HG03457 (cell line): ENCODE measurements around the gene ERICH2.

Experiments
- ATAC-seq: cut with Tn5 transposase; IDR thresholded peaks from one replicate; pipeline ENCODE4 v1.9.1; 2021; ENCODE audit warnings: moderate number of reproducible peaks; ENCODE audit not compliant: unreplicated experiment

Gene ERICH2

DNA sequence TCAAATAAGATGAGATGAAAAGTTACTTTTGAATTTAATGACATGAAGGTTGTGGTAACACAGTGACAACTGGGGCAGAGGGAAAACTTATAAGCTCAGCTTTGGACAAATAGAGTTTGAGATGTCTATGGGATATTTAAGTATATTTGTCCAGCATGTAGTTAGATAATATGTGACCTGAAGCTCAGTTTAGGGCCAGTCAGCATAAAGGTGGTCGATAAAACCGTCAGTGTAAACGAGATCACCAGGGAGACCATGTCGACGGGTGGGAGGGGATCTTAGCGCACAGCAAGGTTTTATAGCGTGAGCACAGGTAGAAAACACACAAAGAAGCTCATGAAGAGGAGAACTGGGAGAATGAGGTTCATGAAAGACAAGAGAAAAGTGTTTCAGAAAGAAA is 7.4 kb upstream of the ERICH2 start:
- no peak for ATAC-seq

DNA sequence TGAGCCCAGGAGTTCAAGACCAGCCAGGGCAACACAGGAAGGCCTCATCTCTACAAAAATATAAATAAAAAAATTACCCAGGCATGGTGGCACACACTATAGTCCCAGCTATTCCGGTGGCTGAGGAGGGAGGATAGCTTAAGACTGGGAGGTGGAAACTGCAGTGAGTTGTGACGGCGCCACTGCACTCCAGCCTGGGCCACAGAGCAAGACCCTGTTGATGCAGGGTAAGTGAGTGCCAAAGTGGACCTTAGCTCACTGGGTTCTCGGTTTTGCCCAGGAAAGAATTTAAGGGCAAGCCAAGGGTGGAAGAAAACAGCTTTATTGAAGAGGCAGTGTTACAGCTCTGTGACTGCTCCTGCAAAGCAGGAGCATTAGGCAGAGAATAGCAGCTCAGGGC is 6.9 kb upstream of the ERICH2 start:
- no peak for ATAC-seq

DNA sequence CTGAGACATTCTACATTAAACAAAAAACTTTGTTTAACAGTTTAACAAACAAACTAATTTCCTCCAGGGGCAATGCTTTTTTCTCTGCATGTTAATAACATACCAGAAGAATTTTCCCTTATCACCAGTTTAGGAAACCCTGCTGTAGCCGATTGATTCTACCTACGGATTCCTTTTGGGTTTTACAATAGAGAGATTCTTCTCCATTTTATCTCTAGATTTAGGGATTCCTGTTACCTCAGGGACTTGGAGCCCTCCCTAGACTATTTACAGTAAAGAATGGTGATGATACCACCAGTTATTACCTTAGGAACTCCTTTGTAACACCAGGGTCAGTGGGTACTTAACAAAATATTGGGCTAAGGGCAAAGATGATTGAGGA is 5.3 kb upstream of the ERICH2 start:
- ATAC-seq: no peak

DNA sequence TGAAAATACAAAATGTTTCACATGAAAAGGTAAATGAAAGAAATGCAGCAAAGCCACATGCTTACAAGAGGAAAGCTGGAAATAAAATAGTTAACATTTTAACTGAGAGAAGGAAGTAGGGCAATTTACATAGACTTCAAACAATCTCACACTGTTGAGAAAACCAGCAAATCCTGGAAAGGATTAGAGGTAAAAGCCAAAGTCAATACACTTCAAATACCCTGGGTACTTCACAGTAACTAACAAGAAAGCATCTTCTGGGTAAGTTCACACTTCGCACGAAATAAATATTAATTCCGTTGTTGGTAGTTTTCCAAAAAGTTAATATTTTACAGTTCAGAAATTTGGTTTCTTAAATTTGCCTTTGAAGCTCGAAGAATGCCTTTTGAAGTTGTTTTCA is 3.5 kb upstream of the ERICH2 start:
- no peak for ATAC-seq

DNA sequence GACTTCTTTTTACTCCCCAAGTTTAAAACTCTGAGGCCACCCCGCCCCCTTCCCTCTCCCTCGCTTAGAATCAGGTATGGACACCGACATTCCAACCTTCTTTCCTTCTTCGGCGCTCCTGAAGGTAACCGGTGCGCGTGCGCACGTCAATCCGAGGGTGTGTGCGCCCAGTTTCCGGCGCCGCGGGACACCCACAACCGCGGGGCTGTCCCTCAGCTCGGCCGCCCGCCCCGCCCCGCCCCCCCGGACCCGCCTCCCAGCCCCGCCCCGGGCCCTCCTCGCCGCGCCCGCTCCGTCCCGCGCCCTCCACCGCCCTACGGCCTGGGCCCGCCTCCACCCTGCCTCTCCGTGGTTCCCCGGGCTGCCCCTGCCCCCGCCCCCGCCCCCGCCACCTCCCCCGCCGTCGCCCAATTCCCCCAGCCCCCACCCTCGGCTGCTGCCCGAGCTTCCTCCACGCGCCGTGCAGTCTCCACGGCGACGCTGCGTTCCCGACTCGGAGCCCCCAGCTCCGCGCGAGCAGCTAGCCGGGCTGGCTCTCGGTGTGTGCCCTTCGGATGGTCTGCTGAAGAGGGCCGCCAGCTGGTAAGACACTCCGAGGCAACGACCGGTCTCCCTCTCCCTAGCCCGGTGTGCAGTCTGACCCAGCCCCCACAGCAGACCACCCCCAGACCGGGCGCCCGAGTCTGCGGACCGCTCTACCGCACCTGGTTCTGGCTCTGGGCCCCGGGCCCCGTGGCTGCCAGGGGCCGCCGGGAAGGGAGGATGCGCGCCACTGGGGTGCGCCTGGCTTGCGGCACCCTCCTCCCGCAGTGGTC is 635 bp downstream of the ERICH2 start:
- no peak for ATAC-seq

DNA sequence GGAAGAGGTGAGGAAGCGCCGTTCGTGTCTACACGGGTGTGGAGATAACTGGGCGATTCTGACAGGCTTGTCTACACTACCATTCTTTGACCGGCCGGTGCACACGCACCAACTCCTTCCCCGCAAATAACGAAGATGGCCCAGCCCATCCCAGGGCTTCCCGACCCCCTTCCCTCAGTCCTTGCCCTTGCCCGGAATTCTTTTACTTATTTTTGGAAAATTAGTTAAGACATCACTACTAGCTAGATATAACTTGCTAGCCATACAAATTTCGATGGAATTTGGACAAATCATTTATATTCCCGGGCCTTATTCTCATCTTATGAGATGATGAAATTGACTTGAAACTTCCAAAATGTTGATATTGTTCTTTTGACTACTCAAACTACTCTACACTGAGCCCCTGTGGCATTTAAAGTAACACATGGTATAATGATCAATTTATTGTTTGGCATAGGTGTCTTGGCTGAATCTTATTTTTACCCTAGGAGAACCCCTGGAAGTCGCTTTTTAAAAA is 1.3 kb downstream of the ERICH2 start:
- no peak for ATAC-seq

DNA sequence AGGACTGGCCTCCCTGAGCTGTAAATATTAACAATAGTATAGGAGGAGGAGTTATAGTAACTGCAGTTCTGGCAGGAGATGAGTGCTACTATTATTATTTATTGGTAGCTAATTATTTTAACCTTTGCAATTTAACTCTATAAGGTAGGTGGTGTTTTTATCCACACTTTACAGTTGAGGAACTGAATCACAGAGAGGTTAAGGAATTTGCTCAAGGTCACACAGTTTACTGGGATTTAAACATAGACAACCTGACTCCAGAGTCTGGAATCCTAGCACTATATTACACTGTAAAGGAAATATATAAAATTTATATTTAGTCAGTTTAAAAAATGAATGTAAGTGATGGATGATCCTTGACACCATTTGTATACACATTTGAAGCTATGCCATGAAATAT is 2.1 kb downstream of the ERICH2 start:
- ATAC-seq: no peak

DNA sequence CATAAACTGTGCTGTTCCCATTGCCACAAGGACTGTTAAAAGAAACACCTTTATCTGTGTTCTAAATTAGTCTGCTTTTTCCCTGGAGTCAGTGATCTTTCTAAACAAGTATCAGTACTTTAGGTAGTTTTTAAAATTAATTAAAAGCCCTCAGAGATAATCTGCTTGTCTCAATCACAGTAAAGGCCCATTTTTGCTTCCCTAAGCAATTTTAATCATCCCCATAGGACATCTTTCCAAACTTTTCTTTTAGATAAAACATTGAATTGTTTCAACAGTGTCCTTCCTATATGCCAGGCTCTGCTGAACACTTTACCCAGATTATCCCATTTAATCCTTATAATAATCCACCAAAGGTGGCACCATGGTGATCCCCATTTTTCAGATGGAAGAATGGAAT is 3.9 kb downstream of the ERICH2 start:
- no peak for ATAC-seq

DNA sequence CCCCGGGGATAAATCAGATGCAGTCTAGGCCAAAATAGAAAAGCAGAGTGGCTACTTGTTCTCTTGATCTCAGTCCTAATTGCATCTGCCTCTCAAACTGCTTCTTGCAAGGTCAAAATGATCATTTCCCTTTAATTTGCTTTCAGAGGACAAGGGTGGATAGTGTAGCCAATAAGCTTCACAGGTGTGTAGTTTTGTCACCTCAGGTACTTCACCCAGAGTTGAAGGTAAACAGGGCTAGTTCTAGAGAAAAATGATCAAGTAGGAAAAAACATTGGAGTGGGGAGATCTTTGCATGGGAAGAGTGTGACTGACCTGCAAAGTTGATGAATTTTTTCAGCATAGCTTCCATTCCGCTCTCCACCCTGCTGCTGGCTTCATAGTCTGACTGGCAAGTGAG is 8.7 kb downstream of the ERICH2 start:
- ATAC-seq: no peak

DNA sequence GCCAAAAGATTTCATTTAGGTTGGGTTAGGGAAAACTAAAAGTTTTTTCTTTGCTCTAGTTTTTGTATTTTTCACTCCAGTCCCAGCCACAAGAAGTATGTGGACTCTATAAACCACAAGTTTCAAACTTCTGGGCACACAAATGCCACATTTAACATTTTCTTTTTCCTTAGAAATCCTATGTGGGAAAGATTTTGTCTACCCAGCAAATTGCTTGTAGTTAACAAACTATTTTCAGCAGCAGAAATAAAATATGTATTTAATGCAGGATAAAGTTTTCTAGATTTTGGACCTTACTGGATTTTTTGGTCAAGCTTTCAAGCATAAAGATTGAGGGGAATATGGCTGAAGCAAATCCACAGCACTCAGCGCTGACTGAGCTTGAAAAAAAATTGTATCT is 9.1 kb downstream of the ERICH2 start:
- ATAC-seq: no peak

DNA sequence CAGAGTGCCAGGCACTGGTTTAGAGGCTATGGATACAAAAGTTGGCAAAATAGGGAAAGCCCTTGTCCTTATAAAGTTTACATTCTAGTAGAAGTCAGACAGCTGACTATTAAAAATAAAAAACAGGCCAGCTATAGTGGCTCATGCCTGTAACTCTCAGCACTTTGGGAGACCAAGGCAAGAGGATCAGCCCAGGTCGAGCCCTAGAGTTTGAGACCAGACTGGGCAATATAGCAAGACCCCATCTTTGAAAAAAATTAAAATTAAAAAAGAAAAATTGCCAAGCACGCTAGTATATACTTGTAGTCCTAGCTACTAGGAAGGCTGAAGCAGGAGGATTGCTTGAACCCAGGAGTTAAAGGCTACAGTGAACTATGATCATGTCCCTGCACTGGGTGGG is 12.5 kb downstream of the ERICH2 start:
- ATAC-seq: no peak

DNA sequence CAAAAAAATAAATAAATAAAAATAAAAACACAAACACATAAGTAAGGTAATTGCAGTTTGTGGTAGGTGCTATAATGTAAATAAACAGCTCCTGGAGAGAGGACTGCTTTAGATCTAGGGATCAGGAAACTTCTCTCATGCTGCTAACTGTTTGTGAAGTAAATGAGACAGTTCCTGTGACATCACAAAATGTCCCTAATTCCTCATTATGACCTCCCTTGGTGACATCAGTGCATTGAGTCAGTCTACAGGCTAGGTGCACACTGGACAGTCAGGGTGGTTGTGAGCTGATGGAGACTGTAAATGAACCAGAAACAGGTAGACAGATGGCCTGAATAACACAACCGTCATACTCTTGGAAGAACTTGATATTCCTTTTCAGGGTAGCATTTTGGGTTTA is 13.4 kb downstream of the ERICH2 start:
- ATAC-seq: no peak

DNA sequence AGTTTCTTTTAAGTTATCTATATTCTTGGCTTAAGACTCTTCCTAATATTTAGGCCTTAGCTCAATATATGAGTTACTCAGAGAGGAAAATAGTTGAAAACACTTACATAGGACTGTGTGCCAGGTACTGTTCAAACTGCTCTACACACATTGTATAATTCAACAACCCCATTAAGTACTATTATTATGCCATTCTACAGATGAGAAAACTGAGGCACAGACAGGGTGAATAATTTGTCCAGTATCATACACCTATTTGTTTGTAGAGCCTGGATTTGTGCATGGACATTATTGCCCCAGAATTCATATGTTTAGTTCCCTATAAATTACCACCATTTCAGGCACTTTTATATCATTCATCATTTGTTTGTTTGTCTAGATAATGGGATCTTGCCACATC is 28.8 kb downstream of the ERICH2 start:
- no peak for ATAC-seq

DNA sequence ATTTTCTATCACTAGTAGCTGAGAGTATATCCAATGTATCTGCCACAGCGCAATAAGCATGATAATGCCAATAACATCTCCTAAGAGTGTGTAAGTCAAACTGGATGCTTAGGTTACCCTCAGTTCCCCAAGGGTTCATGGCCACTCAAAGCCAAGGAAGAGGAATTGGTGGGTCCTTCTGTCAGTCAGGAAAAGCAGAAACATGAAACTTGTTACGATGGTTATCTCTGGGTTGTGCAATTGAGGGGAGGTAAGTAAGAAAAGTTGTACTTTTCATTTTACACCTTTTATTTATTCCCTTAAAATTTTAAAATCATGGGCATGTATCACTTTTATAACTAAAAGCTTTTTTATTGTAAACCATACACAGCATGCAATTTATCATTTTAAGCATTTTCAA is 36.4 kb downstream of the ERICH2 start:
- no peak for ATAC-seq

DNA sequence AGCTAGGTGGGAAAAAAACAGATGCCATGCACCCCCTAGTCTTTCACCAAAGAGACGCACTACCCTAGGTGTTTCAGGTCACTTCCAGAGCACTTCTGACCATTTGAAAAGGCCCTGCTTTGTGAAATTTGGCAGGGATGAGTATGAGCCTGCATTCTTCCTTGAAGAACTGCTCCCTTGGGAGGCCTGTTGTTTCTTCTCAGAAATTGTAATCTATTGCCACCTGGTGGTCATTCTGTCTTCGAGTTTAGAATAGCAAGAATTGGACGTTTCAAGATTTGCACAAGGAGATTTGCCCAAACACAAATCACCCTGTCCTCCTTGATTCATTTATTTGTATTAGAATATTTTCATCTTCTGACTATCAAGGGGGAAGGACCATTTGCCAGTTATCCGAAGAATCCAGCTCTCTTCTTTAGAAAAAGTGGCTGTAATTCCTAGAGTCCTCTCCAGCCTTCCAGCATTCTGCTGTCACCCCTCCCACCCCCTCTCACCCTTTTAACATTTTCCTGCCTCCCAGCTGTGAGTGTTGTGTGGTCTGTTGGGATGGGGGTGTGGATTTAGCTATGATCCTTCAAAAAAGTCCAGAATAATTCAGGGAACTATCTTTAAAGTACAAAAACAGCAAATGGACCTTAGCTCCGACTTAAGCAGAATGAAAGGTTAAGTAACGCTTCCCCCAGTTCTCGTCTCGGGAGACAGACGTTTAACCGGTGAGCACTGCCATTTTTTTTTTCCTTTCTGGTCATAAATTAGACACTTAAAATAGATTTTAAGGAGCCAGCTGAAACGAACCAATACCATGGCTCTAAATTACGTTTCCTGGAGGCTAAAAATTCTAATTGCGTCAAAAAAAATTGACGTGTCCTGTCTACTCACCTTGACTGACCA is 42.8 kb downstream of the ERICH2 start:
- ATAC-seq: no peak

DNA sequence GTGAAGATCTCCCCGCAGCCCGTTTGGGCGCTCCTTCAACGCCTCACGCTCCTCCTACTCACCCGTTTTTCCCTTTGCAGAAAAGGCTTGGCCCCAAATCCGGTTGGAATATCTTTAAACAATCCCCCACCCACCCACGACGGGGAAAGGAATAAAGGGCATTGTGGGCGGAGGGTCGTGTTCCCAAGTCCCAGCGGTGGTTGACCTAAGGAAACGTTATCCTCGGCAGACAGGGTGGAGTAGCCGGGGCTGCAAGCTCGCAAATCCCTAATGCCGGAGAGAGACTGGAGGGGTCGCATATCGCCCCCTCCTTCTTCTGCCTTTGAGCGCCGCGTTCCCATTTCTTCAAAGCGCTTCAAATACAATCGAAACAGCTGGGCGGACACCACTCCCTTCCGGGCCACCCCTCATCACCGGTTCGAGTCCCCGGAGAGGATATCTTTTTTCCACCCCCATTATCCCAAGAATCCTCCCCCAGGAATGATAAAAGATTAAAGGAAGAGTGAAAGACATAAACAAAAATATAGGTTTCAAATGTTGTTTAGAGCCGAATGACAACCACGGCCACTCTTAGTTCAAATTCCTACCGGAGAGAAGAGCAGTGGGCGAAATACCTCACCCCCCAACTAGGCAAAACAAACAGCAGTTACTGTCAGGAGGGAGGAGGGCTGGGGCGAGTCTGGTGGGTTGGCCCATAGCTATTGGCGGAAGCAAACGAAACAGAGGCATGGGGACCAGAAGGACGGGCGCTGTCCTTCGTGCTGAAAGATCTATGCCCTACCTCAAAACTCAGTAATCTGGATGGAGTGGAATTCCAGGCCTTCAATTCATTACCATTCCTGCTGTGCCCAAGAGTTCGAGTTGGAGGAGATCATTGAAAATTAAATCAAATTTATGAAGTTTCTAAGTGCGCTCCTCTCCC is 43.7 kb downstream of the ERICH2 start:
- ATAC-seq: no peak

DNA sequence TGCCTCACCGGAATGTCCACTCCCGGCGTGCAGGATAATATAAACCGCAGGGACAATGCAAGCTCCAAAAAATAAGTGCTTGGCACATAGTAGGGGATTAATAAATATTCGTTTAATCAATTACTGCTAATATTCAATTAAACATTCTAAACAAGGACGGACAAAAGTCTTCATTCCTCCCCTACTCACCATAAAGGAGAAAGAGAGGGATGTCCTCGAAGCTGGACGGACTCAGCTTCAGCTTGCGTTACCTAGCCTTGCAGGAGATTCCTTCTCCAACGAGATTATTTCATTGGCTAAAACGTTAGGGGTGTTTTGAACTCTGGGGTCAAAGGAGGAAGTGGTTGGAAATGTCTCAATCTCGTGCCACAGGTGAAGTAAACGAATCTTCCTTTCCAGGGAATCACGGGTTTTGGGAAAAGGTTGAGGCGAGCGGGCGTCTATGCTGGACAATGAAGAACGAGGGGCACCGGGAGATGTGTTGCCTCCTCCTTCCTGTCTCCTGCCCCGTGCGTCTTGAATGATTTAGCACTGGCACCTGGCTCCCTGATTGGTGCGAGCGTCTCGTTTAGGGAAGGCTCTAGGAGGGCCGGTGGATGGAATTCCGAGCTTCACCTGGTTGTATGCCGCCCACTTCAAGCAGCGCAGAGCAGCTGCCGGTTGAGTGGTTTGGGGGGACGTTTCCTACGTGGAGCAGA is 44.5 kb downstream of the ERICH2 start:
- ATAC-seq: no peak

DNA sequence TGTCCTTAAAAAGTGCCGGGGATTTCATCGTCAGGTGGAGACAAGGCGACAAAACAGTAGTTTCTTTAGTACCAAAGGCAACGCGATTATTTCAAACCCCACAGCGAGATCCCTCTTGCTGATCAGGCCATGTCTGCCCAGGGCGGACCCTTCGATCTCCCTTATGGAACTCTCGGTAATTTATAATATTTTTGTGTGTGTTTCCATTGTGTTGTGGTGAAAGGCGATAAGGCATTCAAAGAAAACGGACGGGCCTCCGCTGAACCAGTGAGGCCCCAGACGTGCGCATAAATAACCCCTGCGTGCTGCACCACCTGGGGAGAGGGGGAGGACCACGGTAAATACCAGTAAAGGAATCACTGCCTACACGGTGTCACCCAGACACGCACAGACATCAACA is 45.1 kb downstream of the ERICH2 start:
- ATAC-seq: no peak

DNA sequence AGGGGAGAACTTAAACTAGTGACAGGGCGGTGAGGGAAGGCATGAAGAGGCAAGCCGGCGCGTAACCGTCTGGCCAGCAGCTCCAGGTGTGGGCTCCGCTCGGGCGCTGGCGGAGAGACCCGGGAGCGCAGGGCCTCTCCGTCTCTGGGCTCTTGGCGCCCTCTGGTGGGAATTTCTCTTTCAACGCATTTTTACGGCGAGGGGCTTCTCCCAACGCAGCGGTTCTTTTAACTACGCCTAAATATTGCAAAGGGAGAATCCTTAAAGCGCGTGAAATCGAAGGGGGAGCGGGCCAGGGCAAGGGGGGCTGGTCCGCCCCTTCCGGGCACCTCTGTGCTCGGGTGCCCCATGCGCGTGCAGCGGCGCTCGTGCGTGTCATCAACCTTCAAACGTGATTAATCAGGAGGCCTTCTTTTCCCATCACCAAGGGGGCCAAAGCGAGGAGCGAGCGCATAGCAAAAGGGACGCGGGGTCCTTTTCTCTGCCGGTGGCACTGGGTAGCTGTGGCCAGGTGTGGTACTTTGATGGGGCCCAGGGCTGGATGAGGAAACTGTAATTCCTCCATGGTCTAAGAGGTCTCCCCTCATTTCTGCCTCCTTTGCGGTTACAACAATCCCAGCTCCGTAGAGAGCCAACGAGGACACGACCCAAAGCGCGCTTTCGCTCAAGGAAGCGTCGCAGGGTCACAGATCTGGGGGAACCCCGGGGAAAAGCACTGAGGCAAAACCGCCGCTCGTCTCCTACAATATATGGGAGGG is 45.7 kb downstream of the ERICH2 start:
- ATAC-seq: no peak
